Measurements from ENCODE around the gene RIMBP3C. TPM values are rescaled to one million over a fixed set of nuclear protein-coding genes. Genes with fewer than 3 reads are reported as not detected.
"Not testable (repeated sequence)": the region's sequence is repeated elsewhere in the genome, so short reads cannot be mapped to it uniquely, and the experiment has no call there.

Gene RIMBP3C
- total RNA-seq, 2 experiments from 2014 or later: 1.0 to 1.1 TPM

- Mint-ChIP-seq H3K27ac (peak within 1 kb of the TSS; percentile 94), H3K9me3 (no peaks in the 10 kb centered on the region), H3K4me3 (peak within 1 kb of the TSS; percentile 97), H3K27me3 (peaks cover 2% of the 10 kb centered on the region), H3K36me3 (peaks cover 9% of the 10 kb centered on the region), H3K4me1 (peaks cover 37% of the 10 kb centered on the region)
- POLR2A ChIA-PET: interaction anchor here (0.6 to 3.2 kb wide), 5 partner anchors 30 to 544 kb away, joined by 3 to 30 read pairs (median 3); partner anchors contain the start of genes YDJC and YPEL1
- ATAC-seq (ENCODE audit: low read depth): peak; percentile 59
- DNase-seq: peak; percentile 92
These were observed 16.4 kb upstream of the RIMBP3C start, which contains the start of gene UBE2L3 for GRCh38 chr22:21567456-21568346. UBE2L3 (plus strand) TSS chr22:21567714; CDS start chr22:21567745, 31 bp downstream.

- Mint-ChIP-seq H3K4me3 (no peak overlapping the region), H3K27ac (no peak overlapping the region), H3K27me3 (peaks cover 11% of the 10 kb centered on the region), H3K9me3 (no peaks in the 10 kb centered on the region), H3K4me1 (peaks cover 9% of the 10 kb centered on the region), H3K36me3 (peaks cover 7% of the 10 kb centered on the region)
- DNase-seq (no peak), ATAC-seq (ENCODE audit: low read depth) (no peak)
- POLR2A ChIA-PET: no interaction called here
These were observed 13.2 kb upstream of the RIMBP3C start for GRCh38 chr22:21564411-21564810.

DNA sequence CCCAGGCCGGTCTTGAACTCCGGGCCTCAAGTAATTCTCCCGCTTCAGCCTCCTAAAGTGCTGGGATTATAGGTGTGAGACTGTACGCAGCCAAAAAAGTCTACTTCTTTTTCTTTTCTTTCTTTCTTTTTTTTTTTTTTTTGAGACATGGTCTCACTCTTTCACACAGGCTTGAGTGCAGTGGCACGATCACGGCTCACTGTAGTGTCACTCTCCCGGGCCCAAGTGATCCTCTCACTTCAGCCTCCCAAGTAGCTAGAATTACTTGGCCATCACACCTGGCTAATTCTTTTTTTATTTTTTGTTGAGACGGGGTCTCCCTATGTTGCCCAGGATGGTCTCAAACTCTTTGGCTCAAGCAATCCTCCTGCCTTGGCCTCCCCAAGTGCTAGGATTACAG is 12.7 kb upstream of the RIMBP3C start:
- peaks cover 11% of the 10 kb centered on the region for H3K27me3 Mint-ChIP-seq
- no peaks in the 10 kb centered on the region for H3K9me3 Mint-ChIP-seq
- no peak overlapping the region for H3K4me3 Mint-ChIP-seq
- H3K27ac Mint-ChIP-seq: no peak overlapping the region
- POLR2A ChIA-PET: no interaction called here
- no peak for DNase-seq
- ATAC-seq (ENCODE audit: low read depth): no peak
- peaks cover 7% of the 10 kb centered on the region for H3K36me3 Mint-ChIP-seq
- peaks cover 7% of the 10 kb centered on the region for H3K4me1 Mint-ChIP-seq

GRCh38 chr22:21560657-21561056 is 9.4 kb upstream of the RIMBP3C start:
- H3K9me3 Mint-ChIP-seq; H3K27ac Mint-ChIP-seq; H3K4me3 Mint-ChIP-seq; H3K27me3 Mint-ChIP-seq; DNase-seq; H3K36me3 Mint-ChIP-seq; POLR2A ChIA-PET; ATAC-seq (ENCODE audit: low read depth); H3K4me1 Mint-ChIP-seq: not testable (repeated sequence)

GRCh38 chr22:21559345-21560125 is 8.3 kb upstream of the RIMBP3C start:
- POLR2A ChIA-PET; H3K36me3 Mint-ChIP-seq; H3K27ac Mint-ChIP-seq; DNase-seq; H3K4me3 Mint-ChIP-seq; H3K9me3 Mint-ChIP-seq; ATAC-seq (ENCODE audit: low read depth); H3K4me1 Mint-ChIP-seq: not testable (repeated sequence)
- H3K27me3 Mint-ChIP-seq: peaks cover 14% of the 10 kb centered on the region

DNA sequence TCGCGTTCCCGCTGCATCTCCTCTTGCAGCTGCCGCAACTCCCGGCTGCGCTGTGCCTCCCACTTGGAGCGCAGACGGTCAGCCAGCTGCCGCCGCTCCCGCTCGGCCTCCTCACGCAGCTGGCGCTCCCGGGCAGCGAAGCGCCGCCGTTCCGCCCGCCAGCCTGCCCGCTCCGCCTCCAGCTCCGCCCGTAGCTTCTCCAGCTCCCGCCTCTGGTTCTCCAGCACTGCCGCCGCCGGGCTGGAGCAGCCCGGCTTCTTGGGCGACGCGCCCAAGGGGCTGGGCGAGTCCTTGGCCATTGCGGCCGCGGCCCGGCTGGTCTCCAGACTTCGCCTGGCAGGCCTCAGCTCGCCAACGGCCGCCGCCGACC is 598 bp downstream of the RIMBP3C start:
- ATAC-seq (ENCODE audit: low read depth): peak; percentile 30
- H3K27me3 Mint-ChIP-seq, H3K4me3 Mint-ChIP-seq, H3K4me1 Mint-ChIP-seq, POLR2A ChIA-PET, H3K9me3 Mint-ChIP-seq, H3K27ac Mint-ChIP-seq, DNase-seq, H3K36me3 Mint-ChIP-seq: not testable (repeated sequence)

GRCh38 chr22:21550008-21550677 is 1.1 kb downstream of the RIMBP3C start:
- H3K4me1 Mint-ChIP-seq, POLR2A ChIA-PET, H3K4me3 Mint-ChIP-seq, H3K27ac Mint-ChIP-seq, H3K9me3 Mint-ChIP-seq, H3K36me3 Mint-ChIP-seq, DNase-seq, H3K27me3 Mint-ChIP-seq: not testable (repeated sequence)
- ATAC-seq (ENCODE audit: low read depth): peak; percentile 79

DNA sequence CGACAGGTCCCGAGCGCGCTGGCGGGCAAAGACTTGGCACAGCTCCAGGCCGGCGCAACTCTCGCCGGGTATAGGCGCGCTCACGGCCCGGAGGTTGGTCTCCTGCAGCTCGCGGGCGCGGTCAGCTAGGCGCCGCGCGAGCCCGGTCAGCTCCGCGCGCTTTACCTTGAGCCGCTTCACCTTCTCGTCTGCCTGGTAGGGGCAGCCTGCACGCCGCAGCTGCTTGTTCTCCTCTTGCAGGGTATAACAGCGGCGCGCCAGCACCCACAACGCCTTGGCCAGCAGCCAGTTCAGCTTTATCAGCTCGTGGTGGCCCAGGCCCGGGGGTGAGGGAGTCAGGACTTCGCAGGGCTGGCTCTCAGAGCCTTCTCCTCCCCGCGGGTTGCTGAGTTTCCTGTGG is 1.7 kb downstream of the RIMBP3C start:
- H3K27ac Mint-ChIP-seq, POLR2A ChIA-PET, H3K36me3 Mint-ChIP-seq, H3K9me3 Mint-ChIP-seq, H3K4me1 Mint-ChIP-seq, H3K27me3 Mint-ChIP-seq, H3K4me3 Mint-ChIP-seq, DNase-seq: not testable (repeated sequence)
- peak; percentile 48 for ATAC-seq (ENCODE audit: low read depth)

DNA sequence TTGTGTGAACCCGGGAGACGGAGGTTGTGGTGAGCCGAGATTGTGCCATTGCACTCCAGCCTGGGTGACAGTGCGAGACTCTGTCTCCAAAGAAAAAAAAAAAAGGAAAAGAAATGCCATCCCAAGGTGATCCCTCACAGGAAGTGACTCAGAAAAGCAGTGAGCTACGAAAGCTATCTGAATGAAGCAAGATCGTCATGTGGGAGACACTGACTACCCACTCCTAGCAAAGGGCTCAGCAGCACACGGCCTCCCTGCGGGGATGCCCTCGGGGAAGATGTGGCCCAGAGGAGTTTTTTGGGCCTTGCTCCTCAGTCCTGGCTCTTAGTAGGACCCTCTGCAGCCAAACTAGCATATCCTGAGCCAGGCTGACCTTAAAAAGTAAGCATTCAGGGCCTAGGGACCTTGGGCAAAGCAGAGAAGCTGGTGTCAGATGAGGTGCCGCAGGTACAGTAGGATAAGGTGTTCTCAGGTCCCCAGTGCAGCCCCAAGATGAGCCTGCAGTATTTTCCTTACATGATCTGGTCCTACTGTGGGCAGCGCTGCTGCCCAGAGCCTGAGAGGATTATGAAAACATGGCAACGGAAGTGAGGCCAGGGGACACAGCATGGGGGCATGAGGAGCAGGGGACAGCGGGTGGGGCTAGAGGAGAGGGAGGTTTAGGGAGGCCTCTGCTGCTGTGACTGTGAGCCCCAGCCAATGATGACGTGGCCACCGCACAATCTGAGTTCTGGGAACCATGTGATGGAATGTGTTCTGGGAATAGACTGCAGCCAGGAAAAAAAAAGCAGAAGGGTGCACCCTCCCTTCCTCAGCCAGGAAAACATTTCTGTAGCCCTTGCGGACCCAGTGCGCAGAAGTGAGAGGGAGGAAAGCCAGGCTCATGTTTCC is 6.6 kb downstream of the RIMBP3C start:
- H3K36me3 Mint-ChIP-seq; POLR2A ChIA-PET; H3K27me3 Mint-ChIP-seq; H3K4me1 Mint-ChIP-seq; ATAC-seq (ENCODE audit: low read depth); H3K4me3 Mint-ChIP-seq; DNase-seq; H3K9me3 Mint-ChIP-seq; H3K27ac Mint-ChIP-seq: not testable (repeated sequence)

- H3K4me1 Mint-ChIP-seq; ATAC-seq (ENCODE audit: low read depth); H3K27ac Mint-ChIP-seq; H3K9me3 Mint-ChIP-seq; H3K4me3 Mint-ChIP-seq; POLR2A ChIA-PET; DNase-seq; H3K27me3 Mint-ChIP-seq; H3K36me3 Mint-ChIP-seq: not testable (repeated sequence)
These were observed 11.4 kb downstream of the RIMBP3C start for GRCh38 chr22:21539862-21540261.

GRCh38 chr22:21532863-21533648 is 18.2 kb downstream of the RIMBP3C start:
- POLR2A ChIA-PET; H3K27ac Mint-ChIP-seq; H3K9me3 Mint-ChIP-seq; H3K36me3 Mint-ChIP-seq; H3K27me3 Mint-ChIP-seq; H3K4me1 Mint-ChIP-seq; DNase-seq; ATAC-seq (ENCODE audit: low read depth); H3K4me3 Mint-ChIP-seq: not testable (repeated sequence)

- POLR2A ChIA-PET; H3K36me3 Mint-ChIP-seq; H3K4me1 Mint-ChIP-seq; H3K27ac Mint-ChIP-seq; ATAC-seq (ENCODE audit: low read depth); H3K27me3 Mint-ChIP-seq; H3K4me3 Mint-ChIP-seq; DNase-seq; H3K9me3 Mint-ChIP-seq: not testable (repeated sequence)
These were observed 19.7 kb downstream of the RIMBP3C start for GRCh38 chr22:21531525-21531924.

Data from activated naive CD8-positive, alpha-beta T cell treated with anti-CD3 and anti-CD28 coated beads, Interleukin-2, amount 10 ng/mL, durations not matched to agents 7 days and 5 days (primary cell).